GM10266 (cell line): ENCODE results near the gene FAM180A.
"Not testable (repeated sequence)": the region's sequence is repeated elsewhere in the genome, so short reads cannot be mapped to it uniquely, and the experiment has no call there.

Experiments
- DNase-seq: peaks from one replicate; pipeline ENCODE4 v3.0.0; 2012; ENCODE audit errors: extremely low spot score
- TF ChIP-seq, protein P1 (sequence below): IDR thresholded peaks from 2 replicates; pipeline ENCODE4 v1.5.1; 2012; ENCODE audit warnings: mild to moderate bottlenecking, low read depth; ENCODE audit not compliant: control insufficient read depth, insufficient read depth; ENCODE audit errors: missing control alignments

FAM180A gene

DNA sequence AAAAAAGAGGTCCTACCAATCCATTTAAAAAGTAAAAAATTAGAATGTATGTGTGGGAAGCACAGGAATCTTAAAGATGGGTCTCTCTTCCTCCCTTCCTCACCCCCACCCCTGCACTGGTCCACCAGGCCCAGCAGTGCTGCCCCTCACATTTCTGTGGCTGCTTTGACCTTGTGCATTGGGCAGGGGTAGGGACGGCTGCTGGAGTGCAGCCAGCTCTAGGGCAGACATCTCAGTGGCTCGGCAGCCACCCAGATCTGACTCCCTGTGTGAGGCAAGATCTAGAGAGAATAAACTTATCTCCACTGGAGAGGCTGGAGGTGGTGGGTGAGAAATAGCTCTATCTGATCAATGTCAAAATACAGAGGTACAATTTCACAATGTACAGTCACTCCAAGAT, 6.7 kb downstream of the FAM180A start:
- TF ChIP-seq, protein P1, sequence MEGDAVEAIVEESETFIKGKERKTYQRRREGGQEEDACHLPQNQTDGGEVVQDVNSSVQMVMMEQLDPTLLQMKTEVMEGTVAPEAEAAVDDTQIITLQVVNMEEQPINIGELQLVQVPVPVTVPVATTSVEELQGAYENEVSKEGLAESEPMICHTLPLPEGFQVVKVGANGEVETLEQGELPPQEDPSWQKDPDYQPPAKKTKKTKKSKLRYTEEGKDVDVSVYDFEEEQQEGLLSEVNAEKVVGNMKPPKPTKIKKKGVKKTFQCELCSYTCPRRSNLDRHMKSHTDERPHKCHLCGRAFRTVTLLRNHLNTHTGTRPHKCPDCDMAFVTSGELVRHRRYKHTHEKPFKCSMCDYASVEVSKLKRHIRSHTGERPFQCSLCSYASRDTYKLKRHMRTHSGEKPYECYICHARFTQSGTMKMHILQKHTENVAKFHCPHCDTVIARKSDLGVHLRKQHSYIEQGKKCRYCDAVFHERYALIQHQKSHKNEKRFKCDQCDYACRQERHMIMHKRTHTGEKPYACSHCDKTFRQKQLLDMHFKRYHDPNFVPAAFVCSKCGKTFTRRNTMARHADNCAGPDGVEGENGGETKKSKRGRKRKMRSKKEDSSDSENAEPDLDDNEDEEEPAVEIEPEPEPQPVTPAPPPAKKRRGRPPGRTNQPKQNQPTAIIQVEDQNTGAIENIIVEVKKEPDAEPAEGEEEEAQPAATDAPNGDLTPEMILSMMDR = no peak
- no peak for DNase-seq

DNA sequence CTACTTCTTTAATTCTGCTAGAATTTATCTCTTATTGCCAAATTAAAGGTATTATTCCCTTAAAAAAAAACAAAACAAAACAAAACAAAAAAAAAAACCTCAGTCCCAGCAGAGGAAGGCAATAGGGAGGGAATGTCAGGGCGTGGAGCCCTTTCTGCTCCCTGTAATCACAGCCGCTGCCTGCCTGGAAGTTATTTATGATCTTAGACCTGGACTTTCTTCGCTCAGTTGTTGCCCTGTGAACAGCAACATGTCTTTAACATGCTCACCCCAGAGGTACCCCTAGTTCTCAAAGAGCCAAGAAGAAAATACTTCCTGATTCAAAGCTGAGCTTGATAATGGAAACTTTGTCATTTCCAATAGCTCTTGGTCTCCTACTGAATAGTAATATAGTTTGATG, 7.7 kb downstream of the FAM180A start:
- TF ChIP-seq, protein P1 = no peak
- DNase-seq = no peak

DNA sequence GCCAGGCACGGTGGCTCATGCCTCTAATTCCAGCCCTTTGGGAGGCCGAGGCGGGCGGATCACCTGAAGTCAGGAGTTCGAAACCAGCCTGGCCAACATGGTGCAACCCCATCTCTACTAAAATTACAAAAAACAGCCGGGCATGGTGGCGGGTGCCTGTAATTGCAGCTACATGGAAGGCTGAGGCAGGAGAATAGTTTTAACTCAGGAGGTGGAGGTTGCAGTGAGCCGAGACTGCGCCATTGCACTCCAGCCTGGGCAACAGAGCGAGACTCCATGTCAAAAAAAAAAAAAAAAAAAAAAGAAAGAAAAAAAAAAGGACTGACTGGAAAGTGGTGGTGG, 11.3 kb downstream of the FAM180A start:
- DNase-seq = not testable (repeated sequence)

DNA sequence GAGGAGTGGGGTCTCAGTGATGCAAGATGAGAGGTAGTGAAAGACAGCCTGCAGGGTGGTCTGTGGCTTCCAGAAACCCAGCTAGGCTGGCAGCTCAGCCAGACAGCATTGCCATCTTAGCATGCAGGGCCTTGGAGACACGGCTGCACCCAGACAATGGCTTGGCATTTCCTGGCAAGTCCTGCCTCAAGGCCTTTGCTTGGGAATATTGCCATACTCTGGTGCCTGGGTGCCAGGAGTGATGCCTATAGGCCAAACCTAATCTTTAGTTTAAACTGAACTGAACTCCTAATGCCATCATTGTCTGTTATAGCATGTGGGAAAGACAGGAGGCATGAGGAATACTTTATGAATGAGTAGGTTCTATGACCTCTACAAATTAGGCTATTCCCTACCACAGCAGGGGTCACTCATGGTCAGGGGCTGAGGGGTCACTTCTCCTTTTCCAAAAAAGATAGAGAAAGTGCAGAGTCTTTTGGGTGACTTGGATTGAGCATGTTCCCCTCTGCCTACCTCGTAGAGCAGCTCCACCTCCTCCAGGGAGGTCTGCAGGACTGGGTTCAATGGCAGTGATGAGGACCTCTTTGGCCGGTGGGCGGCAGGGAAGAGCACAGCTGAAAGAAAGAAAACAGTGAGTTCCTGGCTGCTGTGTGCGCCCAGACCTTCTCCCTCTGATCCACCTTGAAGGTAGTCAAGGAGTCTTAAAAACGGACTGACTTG, 11.9 kb downstream of the FAM180A start:
- TF ChIP-seq, protein P1 = no peak
- DNase-seq = no peak

DNA sequence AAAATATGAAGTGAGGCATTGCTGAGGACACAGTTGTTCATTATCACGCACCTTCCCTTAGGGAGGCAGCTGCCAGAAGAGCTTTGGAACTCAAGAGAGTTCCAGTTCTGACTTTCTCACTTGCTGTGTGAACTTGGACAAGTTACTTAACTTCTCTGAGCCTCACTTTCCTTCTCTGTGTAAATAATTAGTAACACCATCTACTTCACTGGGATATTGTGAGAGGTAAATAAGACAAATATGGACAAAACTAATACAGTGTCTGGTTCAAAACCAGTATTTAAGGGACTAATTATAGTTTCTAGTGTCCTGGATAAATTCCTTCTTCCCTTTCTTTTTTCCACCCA, 14.3 kb downstream of the FAM180A start:
- TF ChIP-seq, protein P1 = no peak
- no peak for DNase-seq

DNA sequence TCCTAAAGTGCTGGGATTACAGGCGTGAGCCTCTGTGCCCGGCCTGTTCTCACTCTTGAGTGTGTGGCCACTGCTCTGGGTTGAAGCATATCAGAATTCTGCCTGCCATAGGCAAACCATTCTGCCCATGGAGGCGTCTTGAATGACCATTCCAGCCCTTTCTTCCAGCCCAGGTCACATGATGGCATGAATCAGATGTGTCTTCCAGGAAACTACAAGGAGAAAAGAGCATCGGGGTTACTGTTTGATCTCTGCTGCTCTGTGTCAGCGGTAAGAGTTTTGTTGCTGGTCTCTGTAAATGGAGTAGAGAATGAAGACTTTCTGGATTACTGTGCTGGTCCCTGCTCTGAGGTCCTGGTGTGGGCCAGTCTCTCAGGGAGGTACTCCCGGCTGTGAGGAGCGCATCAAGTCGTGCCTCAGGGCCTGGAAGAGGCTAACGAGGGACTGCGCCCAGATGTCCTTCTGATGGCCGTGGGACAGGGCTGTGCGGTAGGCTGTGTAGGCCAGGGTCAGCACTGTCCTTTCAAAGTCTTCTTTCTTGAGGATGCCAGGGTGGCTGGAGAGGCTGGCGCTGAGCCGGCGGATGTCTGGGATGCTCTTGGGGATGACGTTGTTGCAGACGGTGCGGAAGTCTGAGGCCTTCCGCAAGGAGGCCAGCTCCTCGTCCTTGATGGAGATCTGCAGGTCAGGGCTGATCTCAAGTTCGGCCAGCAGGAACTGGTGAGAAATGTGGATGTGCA, 14.8 kb downstream of the FAM180A start:
- DNase-seq = no peak
- TF ChIP-seq, protein P1 = no peak

DNA sequence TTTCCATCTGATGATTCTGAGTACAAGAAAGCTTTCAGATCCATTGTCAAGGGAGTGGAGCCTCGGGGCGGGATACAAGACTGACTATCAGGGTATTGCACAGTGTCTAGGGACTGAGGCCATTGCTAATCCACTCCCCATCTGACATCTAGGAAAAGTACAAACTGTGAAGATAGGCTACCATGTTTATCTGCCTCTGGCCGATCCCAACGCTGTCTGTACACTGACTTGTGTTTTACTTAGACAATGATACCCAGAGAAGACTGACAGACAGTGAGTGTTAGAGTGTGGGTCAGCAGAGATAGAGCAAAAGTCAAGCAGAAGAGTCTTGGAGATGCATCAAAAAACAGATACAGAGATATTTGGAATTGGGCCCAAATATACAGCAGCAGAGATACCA, 17.5 kb downstream of the FAM180A start:
- DNase-seq = no peak

More for the DNA sequence above, 17.5 kb downstream of the FAM180A start:
- TF ChIP-seq, protein P1 = no peak
